Measurements from ENCODE around the gene TSPYL1.

Gene TSPYL1

GRCh38 chr6:116268589-116269293 is 11.0 kb downstream of the TSPYL1 start:
- no peak overlapping the region for H3K27ac ChIP-seq
- no peak for TF ChIP-seq ZFX (IDR thresholded peaks at IDR 0.05)
- peak; percentile 90 for TF ChIP-seq CTCF (conservative IDR thresholded peaks at IDR 0.05)

- TF ChIP-seq ZFX (IDR thresholded peaks at IDR 0.05), result no peak
- no peak for TF ChIP-seq CTCF (conservative IDR thresholded peaks at IDR 0.05)
- no peak overlapping the region for H3K27ac ChIP-seq
These were observed 11.7 kb downstream of the TSPYL1 start for GRCh38 chr6:116267836-116268588.

- no peak for TF ChIP-seq ZFX (IDR thresholded peaks at IDR 0.05)
- TF ChIP-seq CTCF (conservative IDR thresholded peaks at IDR 0.05), result no peak
- no peak overlapping the region for H3K27ac ChIP-seq
These were observed 12.9 kb downstream of the TSPYL1 start for GRCh38 chr6:116266803-116267202.

- H3K27ac ChIP-seq, result no peak overlapping the region
- no peak for TF ChIP-seq CTCF (conservative IDR thresholded peaks at IDR 0.05)
- no peak for TF ChIP-seq ZFX (IDR thresholded peaks at IDR 0.05)
These were observed 14.5 kb downstream of the TSPYL1 start for GRCh38 chr6:116265041-116265829.

- H3K27ac ChIP-seq, result no peak overlapping the region
- no peak for TF ChIP-seq CTCF (conservative IDR thresholded peaks at IDR 0.05)
- no peak for TF ChIP-seq ZFX (IDR thresholded peaks at IDR 0.05)
These were observed 16.4 kb downstream of the TSPYL1 start for GRCh38 chr6:116263353-116263752.

GRCh38 chr6:116258520-116258919 is 21.2 kb downstream of the TSPYL1 start:
- H3K27ac ChIP-seq, result no peak overlapping the region
- TF ChIP-seq ZFX (IDR thresholded peaks at IDR 0.05) (no peak), CTCF (conservative IDR thresholded peaks at IDR 0.05) (no peak)

GRCh38 chr6:116256694-116257093 is 23.0 kb downstream of the TSPYL1 start:
- H3K27ac ChIP-seq, result no peak overlapping the region
- no peak for TF ChIP-seq CTCF (conservative IDR thresholded peaks at IDR 0.05)
- TF ChIP-seq ZFX (IDR thresholded peaks at IDR 0.05), result no peak

Measured in C4-2B (cell line).